ENCODE data around the gene BLM.

- TF ChIP-seq JUND (IDR thresholded peaks at IDR 0.05) (no peak), SIN3A (IDR thresholded peaks at IDR 0.05; ENCODE audit: borderline replicate concordance, low read depth, low read length) (no peak), CTCF (IDR thresholded peaks at IDR 0.05) (no peak), FOXM1 (IDR thresholded peaks at IDR 0.05; ENCODE audit: low read depth) (no peak), EZH2phosphoT487 (IDR thresholded peaks at IDR 0.05; ENCODE audit: borderline replicate concordance, low read depth) (no peak), EP300 (IDR thresholded peaks at IDR 0.05; ENCODE audit: borderline replicate concordance in 1 of 2, low read depth in 1 of 2, low read length in 1 of 2) (no peak), ELF1 (IDR thresholded peaks at IDR 0.05) (no peak), SMC3 (IDR thresholded peaks at IDR 0.05; ENCODE audit: low read depth, low read length) (no peak), USF2 (IDR thresholded peaks at IDR 0.05; ENCODE audit: borderline replicate concordance, low read depth, low read length) (no peak)
Measured at GRCh38 chr15:90782442-90782841, 65.3 kb downstream of the BLM start.

Data from SK-N-SH (cell line).